Measurements from ENCODE around the gene HOXA7. TPM values are rescaled to one million over a fixed set of nuclear protein-coding genes. Genes with fewer than 3 reads are reported as not detected.
A peak's percentile ranks its signal among the peaks of the same experiment; 100 is the strongest.

The HOXA7 gene
- total RNA-seq, 2 donors from 2014 or later: not detected

DNA sequence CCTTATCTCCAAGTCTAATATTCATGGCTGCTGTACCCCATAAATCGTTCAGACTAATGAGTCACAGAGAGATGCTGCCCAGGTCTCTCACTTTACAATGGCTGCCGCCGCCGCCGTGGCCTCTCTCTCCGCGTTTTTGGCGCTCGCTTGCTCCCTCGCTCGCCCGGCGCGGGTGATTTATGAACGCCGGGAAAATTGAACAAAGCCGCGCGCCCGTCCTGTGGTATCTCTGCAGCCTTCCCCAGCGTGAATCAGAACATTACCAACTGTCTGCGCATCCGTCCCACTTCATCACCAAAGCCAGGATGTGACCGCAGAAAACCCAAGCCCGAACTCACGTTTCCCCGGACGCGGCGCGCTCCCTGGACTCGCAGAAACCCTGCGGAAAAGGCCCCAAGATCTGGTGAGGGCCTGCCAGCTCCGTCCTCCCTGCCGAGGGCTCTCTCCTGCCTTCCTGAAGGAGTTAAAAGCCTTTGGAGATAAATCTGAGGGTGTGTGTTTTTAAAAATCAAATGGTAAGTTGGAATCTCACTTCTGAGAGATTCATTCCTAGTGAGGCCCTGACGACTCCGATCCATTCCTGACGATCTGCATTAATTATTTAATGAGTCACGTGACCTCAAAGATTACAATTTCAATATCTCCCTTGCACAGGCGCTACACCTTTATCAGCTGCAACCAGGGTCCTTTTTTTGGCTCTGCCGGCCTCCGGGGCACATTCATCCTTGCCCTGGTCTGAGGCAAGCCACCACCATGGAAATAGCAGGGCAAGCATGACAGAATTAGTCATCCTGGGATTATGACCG lies 32.2 kb downstream of the HOXA7 start:
- Mint-ChIP-seq H3K36me3 (ENCODE audit: low read depth) (no peaks in the 10 kb centered on the region), H3K27me3 (ENCODE audit: insufficient read depth) (peaks cover 100% of the 10 kb centered on the region), H3K9me3 (no peaks in the 10 kb centered on the region), H3K4me3 (no peak overlapping the region), H3K27ac (no peak overlapping the region), H3K4me1 (peaks cover 4% of the 10 kb centered on the region)
- Histone ChIP-seq H3K4me1 (ENCODE audit: control insufficient read depth, insufficient read depth, low read length) (no peaks in the 10 kb centered on the region), H3K4me3 (ENCODE audit: low read length) (no peak overlapping the region), H3K27ac (ENCODE audit: low read depth, low read length) (no peak overlapping the region), H3K36me3 (ENCODE audit: control insufficient read depth, insufficient read depth, low read length) (no peaks in the 10 kb centered on the region), H3K9me3 (ENCODE audit: control insufficient read depth, low read length) (peaks cover 17% of the 10 kb centered on the region), H3K9ac (ENCODE audit: extremely low read depth, low read length, poor library complexity, severe bottlenecking) (no peak overlapping the region), H3K27me3 (ENCODE audit: control insufficient read depth, insufficient read depth, low read length, poor library complexity, severe bottlenecking) (peaks cover 100% of the 10 kb centered on the region)
- no peak for TF ChIP-seq CTCF (conservative IDR thresholded peaks at IDR 0.05)
- DNase-seq: peak; percentile 38
- WGBS, 2 experiments (ENCODE audit: insufficient coverage in 1 of 2, insufficient read length in 1 of 2): 2 to 4% methylated on average over 25 to 43 of the region's 43 CpGs

GRCh38 chr7:27123477-27124053 lies 32.9 kb downstream of the HOXA7 start:
- WGBS, 2 experiments (ENCODE audit: insufficient coverage in 1 of 2, insufficient read length in 1 of 2): 11 to 29% methylated on average over 8 to 24 of the region's 26 CpGs
- H3K4me3 Mint-ChIP-seq: no peak overlapping the region
- H3K27me3 Mint-ChIP-seq (ENCODE audit: insufficient read depth): peaks cover 100% of the 10 kb centered on the region
- no peak overlapping the region for H3K4me3 ChIP-seq (ENCODE audit: low read length)
- peaks cover 4% of the 10 kb centered on the region for H3K4me1 Mint-ChIP-seq
- H3K36me3 Mint-ChIP-seq (ENCODE audit: low read depth): no peaks in the 10 kb centered on the region
- peaks cover 12% of the 10 kb centered on the region for H3K9me3 ChIP-seq (ENCODE audit: control insufficient read depth, low read length)
- TF ChIP-seq CTCF (conservative IDR thresholded peaks at IDR 0.05): no peak
- no peak overlapping the region for H3K9ac ChIP-seq (ENCODE audit: extremely low read depth, low read length, poor library complexity, severe bottlenecking)
- H3K27me3 ChIP-seq (ENCODE audit: control insufficient read depth, insufficient read depth, low read length, poor library complexity, severe bottlenecking): peaks cover 100% of the 10 kb centered on the region
- DNase-seq: no peak
- H3K27ac ChIP-seq (ENCODE audit: low read depth, low read length): no peak overlapping the region
- no peaks in the 10 kb centered on the region for H3K9me3 Mint-ChIP-seq
- H3K27ac Mint-ChIP-seq: no peak overlapping the region
- no peaks in the 10 kb centered on the region for H3K36me3 ChIP-seq (ENCODE audit: control insufficient read depth, insufficient read depth, low read length)
- H3K4me1 ChIP-seq (ENCODE audit: control insufficient read depth, insufficient read depth, low read length): no peaks in the 10 kb centered on the region

GRCh38 chr7:27123007-27123476 lies 33.4 kb downstream of the HOXA7 start:
- Mint-ChIP-seq H3K27me3 (ENCODE audit: insufficient read depth) (peaks cover 100% of the 10 kb centered on the region), H3K4me1 (peaks cover 4% of the 10 kb centered on the region), H3K9me3 (no peaks in the 10 kb centered on the region), H3K36me3 (ENCODE audit: low read depth) (no peaks in the 10 kb centered on the region), H3K4me3 (no peak overlapping the region), H3K27ac (no peak overlapping the region)
- H3K27ac ChIP-seq (ENCODE audit: low read depth, low read length): no peak overlapping the region
- no peak for TF ChIP-seq CTCF (conservative IDR thresholded peaks at IDR 0.05)
- peaks cover 10% of the 10 kb centered on the region for H3K9me3 ChIP-seq (ENCODE audit: control insufficient read depth, low read length)
- H3K27me3 ChIP-seq (ENCODE audit: control insufficient read depth, insufficient read depth, low read length, poor library complexity, severe bottlenecking): peaks cover 100% of the 10 kb centered on the region
- H3K4me3 ChIP-seq (ENCODE audit: low read length): no peak overlapping the region
- no peak overlapping the region for H3K9ac ChIP-seq (ENCODE audit: extremely low read depth, low read length, poor library complexity, severe bottlenecking)
- 6 to 20% methylated on average over 1 to 14 of the region's 14 CpGs for WGBS, 2 experiments (ENCODE audit: insufficient coverage in 1 of 2, insufficient read length in 1 of 2)
- DNase-seq: no peak
- H3K36me3 ChIP-seq (ENCODE audit: control insufficient read depth, insufficient read depth, low read length): no peaks in the 10 kb centered on the region
- H3K4me1 ChIP-seq (ENCODE audit: control insufficient read depth, insufficient read depth, low read length): no peaks in the 10 kb centered on the region

Data from endodermal cell (in vitro differentiated cells).